ENCODE measurements around the gene GLYR1.

Gene GLYR1

DNA sequence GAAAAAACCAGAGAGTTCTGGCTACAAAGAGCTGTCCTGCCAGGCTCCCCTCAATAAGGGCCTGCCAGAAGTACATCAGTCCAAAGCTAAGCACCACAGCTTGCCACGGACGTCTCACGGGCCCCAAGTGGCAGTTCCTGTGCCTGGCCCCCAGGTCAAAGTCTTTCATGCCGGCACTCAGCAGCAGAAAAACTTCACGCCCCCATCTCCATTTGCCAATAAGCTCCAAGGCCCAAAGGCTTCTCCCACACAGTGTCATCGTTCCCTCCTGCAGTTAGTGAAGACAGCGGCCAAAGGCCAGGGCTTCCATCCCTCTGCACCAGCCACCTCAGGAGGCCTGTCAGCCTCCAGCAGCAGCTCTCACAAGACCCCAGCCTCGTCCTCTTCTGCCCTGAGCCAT, 27.6 kb upstream of the GLYR1 start:
- H3K4me2 ChIP-seq (ENCODE audit: low read depth, low read length): no peak overlapping the region
- no peak overlapping the region for H2AFZ ChIP-seq (ENCODE audit: low read length)
- TF ChIP-seq EZH2phosphoT487 (IDR thresholded peaks at IDR 0.05; ENCODE audit: low read length) (no peak), EZH2 (optimal IDR thresholded peaks at IDR 0.05; ENCODE audit: low read depth, low read length) (no peak)
- TF ChIP-seq, protein P1, sequence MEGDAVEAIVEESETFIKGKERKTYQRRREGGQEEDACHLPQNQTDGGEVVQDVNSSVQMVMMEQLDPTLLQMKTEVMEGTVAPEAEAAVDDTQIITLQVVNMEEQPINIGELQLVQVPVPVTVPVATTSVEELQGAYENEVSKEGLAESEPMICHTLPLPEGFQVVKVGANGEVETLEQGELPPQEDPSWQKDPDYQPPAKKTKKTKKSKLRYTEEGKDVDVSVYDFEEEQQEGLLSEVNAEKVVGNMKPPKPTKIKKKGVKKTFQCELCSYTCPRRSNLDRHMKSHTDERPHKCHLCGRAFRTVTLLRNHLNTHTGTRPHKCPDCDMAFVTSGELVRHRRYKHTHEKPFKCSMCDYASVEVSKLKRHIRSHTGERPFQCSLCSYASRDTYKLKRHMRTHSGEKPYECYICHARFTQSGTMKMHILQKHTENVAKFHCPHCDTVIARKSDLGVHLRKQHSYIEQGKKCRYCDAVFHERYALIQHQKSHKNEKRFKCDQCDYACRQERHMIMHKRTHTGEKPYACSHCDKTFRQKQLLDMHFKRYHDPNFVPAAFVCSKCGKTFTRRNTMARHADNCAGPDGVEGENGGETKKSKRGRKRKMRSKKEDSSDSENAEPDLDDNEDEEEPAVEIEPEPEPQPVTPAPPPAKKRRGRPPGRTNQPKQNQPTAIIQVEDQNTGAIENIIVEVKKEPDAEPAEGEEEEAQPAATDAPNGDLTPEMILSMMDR (IDR thresholded peaks at IDR 0.05; ENCODE audit: low read length): no peak
- H3K9me2 ChIP-seq (replicated peaks; ENCODE audit: insufficient read depth, low read length): no peaks in the 10 kb centered on the region
- no peaks in the 10 kb centered on the region for H3K9me3 ChIP-seq (replicated peaks; ENCODE audit: insufficient read depth, low read length)
- no peak overlapping the region for H3K27ac ChIP-seq (ENCODE audit: low read length)
- no peaks in the 10 kb centered on the region for H4K20me1 ChIP-seq (ENCODE audit: insufficient read depth, low read length)
- no peaks in the 10 kb centered on the region for H3K36me3 ChIP-seq (replicated peaks; ENCODE audit: insufficient read depth, low read length)
- no peak overlapping the region for H3K9ac ChIP-seq (ENCODE audit: low read length)
- no peaks in the 10 kb centered on the region for H3K79me2 ChIP-seq (ENCODE audit: low read length)
- H3K4me3 ChIP-seq (ENCODE audit: low read length): no peak overlapping the region
- no peaks in the 10 kb centered on the region for H3F3A ChIP-seq (ENCODE audit: insufficient read depth, low read length)
- H3K4me1 ChIP-seq (ENCODE audit: low read length): no peaks in the 10 kb centered on the region
- DNase-seq: no peak
- no peaks in the 10 kb centered on the region for H3K27me3 ChIP-seq (replicated peaks; ENCODE audit: insufficient read depth, low read length)

DNA sequence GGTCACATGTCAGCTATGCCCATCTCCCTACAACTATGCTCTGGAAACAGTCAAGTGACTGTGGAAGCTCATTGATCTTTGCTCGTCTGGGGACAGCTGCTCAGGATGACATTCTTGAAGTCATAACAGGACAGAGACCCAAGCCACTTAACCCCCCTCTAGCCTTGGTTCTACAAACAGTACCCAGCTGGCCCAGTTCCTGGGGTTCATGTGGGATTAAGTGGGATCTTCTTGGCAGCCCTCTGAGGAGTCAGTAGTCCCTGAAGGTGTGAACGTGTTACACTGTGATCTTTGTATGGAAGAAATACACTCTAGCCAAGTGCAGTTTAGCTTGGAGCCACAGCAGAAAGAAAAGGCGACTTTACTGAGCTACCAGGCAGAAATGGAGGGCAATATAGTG, 26.0 kb upstream of the GLYR1 start:
- H3K4me2 ChIP-seq (ENCODE audit: low read depth, low read length): no peak overlapping the region
- TF ChIP-seq, protein P1 (IDR thresholded peaks at IDR 0.05; ENCODE audit: low read length): no peak
- no peak for TF ChIP-seq EZH2phosphoT487 (IDR thresholded peaks at IDR 0.05; ENCODE audit: low read length)
- H3K36me3 ChIP-seq (replicated peaks; ENCODE audit: insufficient read depth, low read length): no peaks in the 10 kb centered on the region

DNA sequence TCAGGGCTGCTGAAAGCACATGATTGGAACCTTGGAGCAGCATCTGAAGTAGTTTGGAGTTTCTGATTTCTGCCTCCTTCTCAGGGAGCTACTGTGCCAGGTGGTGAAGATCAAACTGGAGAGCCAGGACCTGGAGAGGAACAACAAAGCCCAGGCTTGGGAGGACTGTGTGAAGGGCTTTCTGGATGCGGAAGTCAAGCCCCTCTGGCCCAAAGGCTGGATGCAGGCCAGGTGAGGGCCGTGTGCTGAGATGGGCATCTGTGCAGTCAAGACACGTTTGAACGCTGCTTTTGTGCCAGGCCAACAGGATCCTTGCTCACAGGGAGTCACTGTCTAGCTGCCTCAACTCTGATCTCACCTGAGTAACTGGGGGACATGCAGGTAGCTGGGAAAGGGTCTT, 24.0 kb upstream of the GLYR1 start:
- H3K4me2 ChIP-seq (ENCODE audit: low read depth, low read length): no peak overlapping the region
- H3K9me3 ChIP-seq (replicated peaks; ENCODE audit: insufficient read depth, low read length): no peaks in the 10 kb centered on the region
- no peaks in the 10 kb centered on the region for H3K36me3 ChIP-seq (replicated peaks; ENCODE audit: insufficient read depth, low read length)
- no peaks in the 10 kb centered on the region for H3F3A ChIP-seq (ENCODE audit: insufficient read depth, low read length)
- no peaks in the 10 kb centered on the region for H3K27me3 ChIP-seq (replicated peaks; ENCODE audit: insufficient read depth, low read length)
- H4K20me1 ChIP-seq (ENCODE audit: insufficient read depth, low read length): 0 out of 2 replicates have a peak, but pooled peaks cover 3% of the 10 kb centered on the region
- H2AFZ ChIP-seq (ENCODE audit: low read length): no peak overlapping the region
- H3K9ac ChIP-seq (ENCODE audit: low read length): no peak overlapping the region
- peaks cover 33% of the 10 kb centered on the region for H3K79me2 ChIP-seq (ENCODE audit: low read length)
- no peak for TF ChIP-seq EZH2 (optimal IDR thresholded peaks at IDR 0.05; ENCODE audit: low read depth, low read length)
- no peak for TF ChIP-seq EZH2phosphoT487 (IDR thresholded peaks at IDR 0.05; ENCODE audit: low read length)
- TF ChIP-seq, protein P1 (IDR thresholded peaks at IDR 0.05; ENCODE audit: low read length): no peak
- no peak for DNase-seq
- no peaks in the 10 kb centered on the region for H3K4me1 ChIP-seq (ENCODE audit: low read length)
- no peak overlapping the region for H3K4me3 ChIP-seq (ENCODE audit: low read length)
- H3K27ac ChIP-seq (ENCODE audit: low read length): no peak overlapping the region
- H3K9me2 ChIP-seq (replicated peaks; ENCODE audit: insufficient read depth, low read length): no peaks in the 10 kb centered on the region

More for the DNA sequence above, 26.0 kb upstream of the GLYR1 start:
- Histone ChIP-seq H3K9ac (ENCODE audit: low read length) (no peak overlapping the region), H3F3A (ENCODE audit: insufficient read depth, low read length) (no peaks in the 10 kb centered on the region), H4K20me1 (ENCODE audit: insufficient read depth, low read length) (0 out of 2 replicates have a peak, but pooled peaks cover 2% of the 10 kb centered on the region), H3K79me2 (ENCODE audit: low read length) (peaks cover 14% of the 10 kb centered on the region), H3K27ac (ENCODE audit: low read length) (no peak overlapping the region), H3K9me2 (replicated peaks; ENCODE audit: insufficient read depth, low read length) (no peaks in the 10 kb centered on the region), H3K27me3 (replicated peaks; ENCODE audit: insufficient read depth, low read length) (no peaks in the 10 kb centered on the region), H3K9me3 (replicated peaks; ENCODE audit: insufficient read depth, low read length) (no peaks in the 10 kb centered on the region), H3K4me1 (ENCODE audit: low read length) (no peaks in the 10 kb centered on the region), H3K4me3 (ENCODE audit: low read length) (no peak overlapping the region), H2AFZ (ENCODE audit: low read length) (no peak overlapping the region)
- DNase-seq: no peak

Measured in MM.1S (cell line).